HG03108 (cell line): Measurements from ENCODE around the gene RICTOR.

Source experiments
- ATAC-seq: cut with Tn5 transposase; IDR thresholded peaks from one replicate; pipeline ENCODE4 v1.9.1; 2021; ENCODE audit warnings: moderate library complexity; ENCODE audit not compliant: unreplicated experiment

RICTOR gene, protein sequence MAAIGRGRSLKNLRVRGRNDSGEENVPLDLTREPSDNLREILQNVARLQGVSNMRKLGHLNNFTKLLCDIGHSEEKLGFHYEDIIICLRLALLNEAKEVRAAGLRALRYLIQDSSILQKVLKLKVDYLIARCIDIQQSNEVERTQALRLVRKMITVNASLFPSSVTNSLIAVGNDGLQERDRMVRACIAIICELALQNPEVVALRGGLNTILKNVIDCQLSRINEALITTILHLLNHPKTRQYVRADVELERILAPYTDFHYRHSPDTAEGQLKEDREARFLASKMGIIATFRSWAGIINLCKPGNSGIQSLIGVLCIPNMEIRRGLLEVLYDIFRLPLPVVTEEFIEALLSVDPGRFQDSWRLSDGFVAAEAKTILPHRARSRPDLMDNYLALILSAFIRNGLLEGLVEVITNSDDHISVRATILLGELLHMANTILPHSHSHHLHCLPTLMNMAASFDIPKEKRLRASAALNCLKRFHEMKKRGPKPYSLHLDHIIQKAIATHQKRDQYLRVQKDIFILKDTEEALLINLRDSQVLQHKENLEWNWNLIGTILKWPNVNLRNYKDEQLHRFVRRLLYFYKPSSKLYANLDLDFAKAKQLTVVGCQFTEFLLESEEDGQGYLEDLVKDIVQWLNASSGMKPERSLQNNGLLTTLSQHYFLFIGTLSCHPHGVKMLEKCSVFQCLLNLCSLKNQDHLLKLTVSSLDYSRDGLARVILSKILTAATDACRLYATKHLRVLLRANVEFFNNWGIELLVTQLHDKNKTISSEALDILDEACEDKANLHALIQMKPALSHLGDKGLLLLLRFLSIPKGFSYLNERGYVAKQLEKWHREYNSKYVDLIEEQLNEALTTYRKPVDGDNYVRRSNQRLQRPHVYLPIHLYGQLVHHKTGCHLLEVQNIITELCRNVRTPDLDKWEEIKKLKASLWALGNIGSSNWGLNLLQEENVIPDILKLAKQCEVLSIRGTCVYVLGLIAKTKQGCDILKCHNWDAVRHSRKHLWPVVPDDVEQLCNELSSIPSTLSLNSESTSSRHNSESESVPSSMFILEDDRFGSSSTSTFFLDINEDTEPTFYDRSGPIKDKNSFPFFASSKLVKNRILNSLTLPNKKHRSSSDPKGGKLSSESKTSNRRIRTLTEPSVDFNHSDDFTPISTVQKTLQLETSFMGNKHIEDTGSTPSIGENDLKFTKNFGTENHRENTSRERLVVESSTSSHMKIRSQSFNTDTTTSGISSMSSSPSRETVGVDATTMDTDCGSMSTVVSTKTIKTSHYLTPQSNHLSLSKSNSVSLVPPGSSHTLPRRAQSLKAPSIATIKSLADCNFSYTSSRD (N-terminal part only)

DNA sequence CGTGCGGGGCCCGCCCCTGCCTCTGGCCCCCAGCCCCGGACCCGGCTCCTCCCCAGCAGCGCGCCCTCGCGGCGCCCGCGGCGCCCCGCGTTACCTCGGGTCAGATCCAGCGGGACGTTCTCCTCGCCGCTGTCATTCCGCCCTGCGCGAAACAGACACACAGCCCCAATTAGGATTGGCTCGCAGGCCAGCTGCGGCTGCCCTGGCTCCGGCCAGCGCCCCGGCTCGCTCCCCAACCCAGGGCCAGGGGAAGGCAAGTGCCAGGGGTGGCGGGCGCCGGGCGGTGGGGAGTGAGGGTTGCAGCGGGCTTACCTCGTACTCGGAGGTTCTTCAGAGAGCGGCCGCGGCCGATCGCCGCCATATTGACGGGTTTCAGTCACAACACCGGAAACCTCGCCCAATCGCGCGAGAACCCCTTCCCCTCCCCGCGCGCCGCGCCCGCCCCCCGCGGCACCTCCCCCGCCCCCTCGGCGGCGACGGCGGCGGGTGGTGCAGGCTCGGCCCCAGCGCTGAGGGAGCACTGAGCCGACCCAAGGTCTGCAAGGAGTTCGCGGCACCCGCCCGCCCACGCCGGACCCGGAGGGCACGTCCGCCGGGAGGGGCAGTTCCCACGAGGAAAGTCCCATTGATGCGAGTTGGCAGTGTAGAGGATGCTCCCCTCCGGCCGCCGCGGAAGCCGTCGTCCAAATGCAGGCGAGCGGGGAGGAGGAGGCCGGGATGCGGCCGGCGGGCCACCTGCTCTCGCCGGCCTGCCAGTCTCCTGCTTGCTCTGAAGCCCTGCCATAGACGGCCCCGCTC is at the start of gene RICTOR:
RICTOR (minus strand) TSS at position 383 of the 798 bp plus-strand sequence; CDS start at position 361, 22 bp downstream.
- peak; percentile 57 for ATAC-seq

DNA sequence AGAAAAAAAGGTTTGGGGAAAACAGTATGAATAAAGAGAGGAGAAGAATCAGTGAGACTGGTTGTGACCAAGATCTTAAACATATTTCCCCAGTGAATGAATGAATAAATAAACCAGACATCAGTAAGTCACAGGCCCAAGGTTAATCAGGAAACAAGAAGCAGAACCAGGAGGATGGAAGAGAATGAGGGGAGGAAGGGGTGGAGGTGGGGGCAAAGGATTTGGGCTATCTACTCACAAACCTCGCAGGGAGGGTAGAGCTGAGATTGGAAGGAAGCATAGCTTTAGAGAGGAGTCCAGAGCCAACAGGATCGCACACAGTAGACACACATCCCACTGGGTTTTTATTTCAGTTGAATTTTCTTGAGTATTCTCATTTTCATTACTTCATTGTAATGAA is 47.7 kb upstream of the RICTOR start:
- ATAC-seq, result no peak

GRCh38 chr5:39121315-39121714 is 47.1 kb upstream of the RICTOR start:
- ATAC-seq, result no peak

DNA sequence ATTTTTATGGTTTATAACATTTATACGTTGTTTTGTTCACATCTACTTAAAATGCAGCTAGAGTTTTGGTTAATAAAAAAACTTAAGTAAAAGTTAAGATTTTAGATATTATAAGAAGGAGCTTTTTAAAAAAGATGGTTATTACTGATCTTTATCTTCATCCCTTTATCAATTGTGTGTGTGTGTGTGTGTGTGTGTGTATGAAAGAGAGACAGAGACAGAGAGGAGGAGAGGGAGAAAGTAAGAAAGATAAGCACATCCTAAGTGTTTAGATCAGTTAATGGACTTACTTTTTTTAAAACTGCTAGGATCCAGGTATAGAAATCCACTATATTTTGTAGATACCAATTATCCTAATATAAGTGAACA is 45.8 kb upstream of the RICTOR start:
- ATAC-seq, result no peak

DNA sequence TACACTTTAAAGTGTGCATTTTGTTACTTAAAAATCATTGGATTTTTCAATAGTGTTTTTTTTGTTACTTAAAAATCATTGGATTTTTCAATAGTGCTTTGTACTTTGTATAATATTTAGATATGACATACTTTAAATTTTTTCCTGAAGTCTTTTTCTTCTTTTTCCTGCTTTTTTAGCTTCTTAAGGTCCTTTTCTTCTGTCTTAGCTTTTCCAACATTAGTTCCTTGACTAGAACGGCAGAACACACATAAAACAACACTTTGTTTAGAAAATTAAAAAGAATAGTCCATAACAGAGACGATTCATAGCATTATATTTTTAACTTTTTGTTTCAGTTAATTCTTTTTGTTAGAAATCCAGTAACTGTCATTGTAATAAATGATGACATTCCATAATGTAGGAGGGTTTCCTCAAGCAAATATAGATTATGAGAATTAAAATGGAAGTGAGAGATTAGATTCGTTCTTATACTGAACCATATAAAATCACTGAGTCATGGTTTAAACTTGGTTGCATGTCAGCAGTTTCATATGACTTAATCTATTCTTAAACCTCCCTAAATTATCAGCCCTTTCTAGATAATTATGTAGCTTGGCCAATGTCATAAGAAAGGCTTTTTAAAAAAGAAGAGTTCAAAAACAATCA is 45.3 kb upstream of the RICTOR start:
- no peak for ATAC-seq

- no peak for ATAC-seq
Observed at GRCh38 chr5:39118638-39119037, 44.4 kb upstream of the RICTOR start.

GRCh38 chr5:39117401-39117800 is 43.2 kb upstream of the RICTOR start:
- no peak for ATAC-seq

DNA sequence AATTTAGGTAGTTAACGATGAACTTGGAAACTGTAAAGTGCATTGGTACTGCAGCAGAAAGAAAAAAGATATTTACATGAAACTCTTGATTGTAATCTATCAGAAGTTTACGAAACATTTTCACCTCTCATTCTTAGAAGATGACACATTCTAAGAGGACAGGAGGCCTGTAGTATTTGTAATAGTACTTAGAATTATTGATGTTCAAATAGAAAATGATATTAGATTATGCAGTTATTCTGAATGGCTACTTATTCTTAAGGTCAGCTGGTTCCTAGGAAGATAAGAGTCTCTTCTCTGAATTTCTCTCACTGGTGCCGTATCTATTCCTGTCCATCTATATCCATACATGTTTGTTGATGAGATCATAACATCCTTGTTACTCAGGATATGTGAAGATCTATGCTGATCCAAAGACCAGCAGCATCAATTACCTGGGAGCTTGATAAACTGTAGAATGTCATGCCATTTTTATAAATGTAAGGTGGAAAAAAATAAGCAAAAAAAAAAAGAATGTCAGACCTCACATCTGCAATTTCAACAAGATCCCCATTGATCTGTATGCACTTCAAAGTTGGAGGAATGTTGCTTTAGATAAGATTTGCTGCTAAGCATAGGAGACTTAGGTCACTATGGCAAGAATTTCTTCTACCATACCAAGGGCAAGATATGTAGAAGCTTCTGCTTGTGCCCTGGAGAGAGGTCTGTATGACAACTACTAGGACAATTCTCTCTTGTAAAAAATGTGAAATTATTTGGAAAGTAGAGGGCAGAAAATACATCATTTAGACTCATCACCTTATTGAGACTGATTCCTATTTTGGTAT is 42.4 kb upstream of the RICTOR start:
- no peak for ATAC-seq

GRCh38 chr5:39115644-39116343 is 41.6 kb upstream of the RICTOR start:
- no peak for ATAC-seq

DNA sequence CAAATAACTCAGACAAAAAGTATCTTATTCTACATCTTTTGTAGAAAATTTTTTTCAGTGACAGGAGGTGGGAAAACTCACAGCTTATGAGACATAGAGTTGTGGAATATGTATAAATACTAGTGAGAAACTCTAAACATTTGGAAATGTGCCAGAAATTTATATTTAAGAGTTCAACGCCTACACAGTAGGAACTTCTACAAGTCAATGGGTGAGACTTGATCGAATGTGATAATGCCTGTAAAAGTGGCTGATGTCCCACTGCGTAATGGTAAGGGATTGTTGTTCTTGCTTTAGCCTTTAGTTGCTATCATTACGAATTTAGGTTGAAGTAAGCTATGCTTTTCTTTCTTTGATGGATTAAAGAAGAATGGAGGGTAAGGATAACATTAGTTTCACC is 40.0 kb upstream of the RICTOR start:
- no peak for ATAC-seq

GRCh38 chr5:39113354-39113953 is 39.3 kb upstream of the RICTOR start:
- ATAC-seq, result no peak

DNA sequence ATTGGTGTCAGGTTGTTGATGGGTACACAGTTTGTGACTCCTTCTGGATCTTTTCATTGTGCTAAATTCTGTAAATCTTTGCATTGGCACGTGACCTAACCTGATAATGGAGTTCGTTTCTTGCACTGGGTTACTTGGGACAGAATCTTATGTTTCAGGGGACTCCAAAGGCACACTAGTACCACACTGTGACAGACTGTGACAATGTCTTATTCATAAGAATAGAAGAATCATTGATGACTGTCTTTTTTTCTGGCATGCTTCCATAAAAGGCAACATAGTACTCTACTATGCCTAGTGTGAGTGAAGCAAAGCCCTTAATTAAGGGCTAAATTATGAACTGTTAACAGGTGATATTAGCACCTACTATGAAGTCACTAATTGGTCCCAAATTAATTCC is 35.4 kb upstream of the RICTOR start:
- no peak for ATAC-seq

GRCh38 chr5:39108987-39109386 is 34.8 kb upstream of the RICTOR start:
- no peak for ATAC-seq

DNA sequence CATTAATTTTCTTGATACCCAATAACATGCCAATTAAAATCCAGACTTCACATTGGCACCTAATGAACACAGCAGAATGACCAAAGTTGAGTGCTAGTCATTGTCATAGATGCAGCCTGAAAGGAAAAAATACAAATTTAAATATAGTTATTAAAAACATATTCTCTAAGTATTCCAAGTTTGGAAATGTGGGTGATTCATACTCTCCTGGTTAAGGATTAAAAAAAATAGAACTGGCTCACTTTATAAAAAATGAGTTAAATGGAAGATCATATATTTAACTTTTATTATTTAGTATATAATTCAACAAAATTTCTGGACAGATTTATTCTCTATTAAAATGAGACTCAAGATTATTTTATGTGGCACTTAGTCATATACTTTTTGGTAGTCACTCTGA is 33.2 kb upstream of the RICTOR start:
- ATAC-seq, result no peak

DNA sequence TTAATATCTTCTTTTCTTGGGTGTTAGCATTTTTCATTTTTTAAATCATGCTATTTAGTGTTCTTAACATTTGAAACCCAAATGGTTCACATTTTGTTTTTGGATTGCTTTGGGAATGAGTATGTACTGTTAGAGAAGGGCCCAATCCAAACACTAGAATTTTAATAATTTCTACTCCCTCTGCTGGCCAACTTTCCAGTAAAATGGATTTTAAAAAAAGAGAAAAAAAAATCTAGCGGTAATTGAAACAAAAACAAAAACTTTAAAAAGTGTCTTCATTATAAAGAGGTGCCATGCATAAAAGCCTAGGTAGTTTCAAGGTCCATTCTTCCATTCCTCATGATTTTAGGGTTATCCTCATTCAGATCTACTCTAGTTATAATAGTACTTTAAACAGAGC is 32.1 kb upstream of the RICTOR start:
- ATAC-seq, result no peak

- ATAC-seq, result no peak
Observed at GRCh38 chr5:39104221-39104620, 30.0 kb upstream of the RICTOR start.

DNA sequence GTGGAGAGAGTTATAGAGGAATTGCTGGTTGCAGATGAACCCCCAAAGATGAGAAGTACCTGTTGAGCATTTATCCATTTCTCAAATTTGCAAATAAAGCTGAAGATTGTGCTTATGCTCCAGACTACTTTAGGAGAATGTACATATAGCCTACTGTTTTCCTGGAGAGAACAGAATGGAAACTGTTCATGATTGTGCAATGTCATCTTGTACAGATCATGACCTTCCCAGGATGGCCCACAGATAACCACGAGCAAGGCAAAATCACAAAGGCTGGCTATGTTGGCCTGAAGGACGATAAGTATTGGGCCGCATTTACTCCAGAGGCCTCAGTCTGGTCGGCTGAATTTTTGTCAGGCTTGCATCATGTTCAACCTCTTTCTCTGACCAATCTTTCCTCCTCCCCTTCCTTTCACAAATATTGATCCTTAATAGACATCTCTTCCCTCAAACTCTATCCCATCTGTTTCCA is 28.5 kb upstream of the RICTOR start:
- ATAC-seq, result no peak

DNA sequence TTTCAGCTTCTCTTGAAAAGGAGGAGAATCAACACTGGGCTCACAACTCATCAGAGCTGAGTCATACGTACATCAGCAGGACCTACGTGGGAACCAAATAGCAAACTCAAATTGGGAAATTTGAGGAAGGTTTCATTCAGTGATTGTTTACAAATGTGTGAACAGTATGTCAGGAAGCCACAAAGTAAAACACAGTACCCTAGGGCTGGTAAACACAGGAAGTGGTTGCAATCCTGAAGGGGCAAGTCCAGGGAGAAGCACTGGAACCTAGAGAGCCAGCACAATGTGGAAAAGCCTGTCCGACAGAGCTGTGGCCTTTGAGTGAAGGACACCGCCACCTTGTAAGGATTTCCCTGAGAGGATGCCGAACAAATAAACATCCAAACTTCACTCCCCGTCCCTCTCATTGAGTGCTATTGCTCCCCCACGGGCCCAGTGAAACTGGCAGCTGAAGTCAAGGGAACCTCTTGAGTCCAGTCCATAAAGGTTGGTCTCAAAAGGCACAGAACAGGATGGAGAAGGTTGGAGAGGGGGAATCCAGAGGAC is 26.7 kb upstream of the RICTOR start:
- ATAC-seq, result no peak
